Stimulated activated CD8-positive, alpha-beta memory T cell treated with anti-CD3 and anti-CD28 coated beads, Interleukin-7, amount 100 ng/mL, for 4 hours (primary cell): ENCODE data around the gene SLC9A4.
"Not testable (repeated sequence)": the region's sequence is repeated elsewhere in the genome, so short reads cannot be mapped to it uniquely, and the experiment has no call there.

ENCODE experiments used
- DNase-seq, 2 donors: peaks; one replicate each; pipeline ENCODE4 v3.0.0-alpha.2; 2020; ENCODE audit warnings: low read depth in 2 of 2

Gene SLC9A4

DNA sequence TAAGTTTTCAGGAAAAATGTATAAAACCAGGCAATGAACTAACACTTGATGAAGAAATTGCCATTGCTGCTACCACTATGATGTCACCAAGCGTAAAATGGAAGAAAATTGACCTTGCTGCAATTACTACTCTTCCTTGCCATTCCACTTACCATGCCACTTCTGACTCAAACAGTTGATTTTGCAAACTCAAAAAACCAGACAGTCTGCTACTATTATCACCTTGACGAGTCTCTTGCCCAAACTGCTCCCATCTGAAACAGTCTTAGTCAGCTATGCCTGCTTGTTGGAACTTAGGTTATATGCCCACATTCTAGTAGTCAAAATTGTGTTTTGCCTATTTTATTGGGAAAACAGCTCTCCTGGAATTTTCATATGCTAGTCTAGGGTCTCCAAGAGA, 74.4 kb downstream of the SLC9A4 start:
- DNase-seq: no peak

DNA sequence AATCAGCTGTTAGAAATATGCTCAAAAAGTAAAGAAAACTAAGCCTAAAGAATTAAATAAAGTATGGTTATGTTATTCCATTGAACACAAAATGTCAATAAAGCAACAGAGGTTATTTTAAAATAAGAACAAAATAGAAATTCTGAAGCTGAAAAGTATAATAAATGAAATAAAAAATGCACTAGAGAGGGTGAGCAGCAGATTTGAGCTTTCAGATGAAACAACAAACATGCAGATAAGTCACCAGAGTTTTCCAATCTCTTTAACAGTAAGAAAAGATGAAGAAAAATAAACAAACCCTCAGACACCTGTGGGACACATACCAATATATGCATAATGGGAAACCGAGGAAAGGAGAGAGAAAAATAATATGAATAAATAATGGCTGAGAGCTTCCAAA, 76.0 kb downstream of the SLC9A4 start:
- no peak for DNase-seq

DNA sequence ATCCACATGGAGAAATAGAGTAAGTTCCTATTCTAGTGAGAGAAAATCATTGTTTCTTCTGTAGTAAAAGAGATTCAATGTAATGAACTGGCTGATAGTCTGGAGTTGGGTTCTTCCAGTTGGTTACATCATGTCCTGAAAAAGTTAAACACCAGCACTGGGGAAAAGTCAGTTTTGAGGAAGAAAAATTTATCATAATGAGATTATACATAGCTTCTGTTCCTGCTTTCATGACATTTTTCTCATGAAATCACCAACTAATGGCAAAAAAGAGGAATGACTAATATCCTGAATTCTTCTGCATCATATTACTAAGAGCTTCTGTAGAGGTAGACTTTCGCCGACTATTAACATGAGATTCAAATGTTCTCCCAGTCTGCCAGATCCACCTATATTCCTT, 77.1 kb downstream of the SLC9A4 start:
- DNase-seq: no peak

DNA sequence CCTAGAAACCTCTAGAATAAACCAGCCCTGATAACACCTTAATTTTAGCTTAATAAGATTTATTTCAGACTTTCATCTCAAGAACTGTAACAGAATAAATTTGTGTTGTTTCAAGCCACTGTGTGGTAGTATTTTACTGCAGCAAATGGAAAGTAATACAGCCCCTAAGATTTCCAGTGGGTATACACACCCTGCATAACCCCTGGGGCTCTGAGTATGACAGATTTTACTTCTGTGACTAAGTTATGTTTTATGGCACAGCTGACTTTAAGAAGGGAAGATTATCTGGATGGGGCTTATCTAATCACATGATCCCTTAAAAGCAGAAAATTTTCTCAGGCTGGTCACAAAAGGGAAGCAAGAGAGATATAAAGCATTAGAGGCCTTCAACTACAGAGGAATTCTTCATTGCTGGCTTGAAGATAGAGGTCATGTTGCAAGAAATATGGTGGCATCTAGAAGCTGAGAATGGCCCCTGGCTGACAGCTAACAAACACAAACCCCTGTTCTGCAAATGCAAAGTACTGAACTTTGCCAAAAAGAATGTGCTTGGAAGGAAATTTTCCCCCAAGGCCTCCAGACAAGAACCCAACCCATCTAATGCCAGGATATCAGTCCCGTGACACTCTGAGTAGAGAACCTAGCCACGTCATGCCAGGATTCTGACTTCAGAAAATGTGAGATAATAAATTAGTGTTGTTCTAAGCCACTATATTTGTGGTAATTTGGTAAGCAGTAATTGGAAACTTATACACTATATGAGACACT, 78.5 kb downstream of the SLC9A4 start:
- no peak for DNase-seq

DNA sequence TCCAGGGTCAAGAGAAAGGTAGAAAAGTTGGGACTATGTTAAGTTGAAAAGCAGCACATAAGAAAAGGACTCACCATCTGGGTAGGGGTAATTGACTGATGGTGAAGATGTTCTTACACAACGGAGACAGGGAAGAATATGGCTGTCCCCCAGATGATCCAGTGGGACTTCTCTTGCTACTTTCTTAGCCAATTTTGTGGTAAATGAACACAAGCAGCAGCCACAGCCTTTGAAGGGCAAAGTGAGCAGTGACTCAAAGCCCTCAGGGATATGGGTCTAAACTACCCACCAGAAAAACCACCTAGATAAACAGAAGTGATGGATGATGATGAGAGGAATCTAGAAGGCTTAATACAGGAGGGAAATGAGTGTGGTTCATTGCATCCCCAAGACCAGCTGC, 80.6 kb downstream of the SLC9A4 start:
- DNase-seq: no peak

DNA sequence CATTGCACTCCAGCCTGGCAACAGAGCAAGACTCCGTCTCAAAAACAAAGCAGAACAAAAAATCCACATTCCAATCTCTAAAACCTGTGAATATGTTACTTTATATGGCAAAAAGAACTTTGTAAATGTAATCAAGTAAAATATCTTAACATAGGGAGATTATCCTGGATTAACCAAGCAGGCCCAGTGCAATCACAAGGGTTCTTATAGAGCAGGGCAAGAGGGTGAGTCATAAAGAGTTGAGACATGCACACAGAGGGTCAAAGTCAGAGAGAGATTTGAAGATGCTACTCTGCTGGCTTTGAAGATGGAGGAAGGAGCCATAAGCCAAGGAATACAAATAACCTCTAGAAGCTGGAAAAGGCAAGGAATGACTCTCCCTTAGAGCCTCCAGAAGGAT, 85.4 kb downstream of the SLC9A4 start:
- DNase-seq: no peak

DNA sequence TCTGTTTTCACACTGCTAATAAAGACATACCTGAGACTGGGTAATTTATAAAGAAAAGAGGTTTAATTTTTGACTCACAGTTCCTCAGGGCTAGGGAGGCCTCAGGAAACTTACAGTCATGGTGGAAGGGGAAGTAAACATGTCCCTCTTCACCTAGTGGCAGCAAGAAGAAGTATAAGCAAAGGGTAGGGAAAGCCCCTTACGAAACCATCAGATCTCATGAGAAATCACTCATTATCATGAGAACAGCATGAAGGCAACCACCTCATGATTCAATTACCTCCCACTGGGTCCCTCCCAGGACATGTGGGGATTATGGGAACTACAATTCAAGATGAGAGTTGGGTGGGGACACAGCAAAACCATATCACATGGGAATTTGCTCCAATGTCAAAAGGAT, 89.5 kb downstream of the SLC9A4 start:
- not testable (repeated sequence) for DNase-seq

DNA sequence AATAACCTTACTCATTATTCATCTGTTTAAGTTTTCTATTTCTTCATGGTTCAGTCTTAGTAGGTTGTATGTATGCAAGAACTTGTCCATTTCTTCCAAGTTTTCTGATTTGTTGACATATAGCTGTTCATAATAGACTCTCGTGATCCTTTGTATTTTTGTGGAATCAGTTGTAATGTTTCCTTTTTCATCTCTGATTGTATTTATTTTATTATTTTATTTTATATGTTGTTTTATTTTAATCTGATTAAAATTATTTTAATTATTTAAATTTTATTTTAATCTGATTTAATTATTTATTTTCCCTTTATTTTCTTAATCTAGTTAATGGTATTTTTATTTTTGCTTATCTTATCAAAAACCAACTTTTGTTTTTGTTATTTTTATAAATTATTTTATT, 102.9 kb downstream of the SLC9A4 start:
- DNase-seq: no peak

DNA sequence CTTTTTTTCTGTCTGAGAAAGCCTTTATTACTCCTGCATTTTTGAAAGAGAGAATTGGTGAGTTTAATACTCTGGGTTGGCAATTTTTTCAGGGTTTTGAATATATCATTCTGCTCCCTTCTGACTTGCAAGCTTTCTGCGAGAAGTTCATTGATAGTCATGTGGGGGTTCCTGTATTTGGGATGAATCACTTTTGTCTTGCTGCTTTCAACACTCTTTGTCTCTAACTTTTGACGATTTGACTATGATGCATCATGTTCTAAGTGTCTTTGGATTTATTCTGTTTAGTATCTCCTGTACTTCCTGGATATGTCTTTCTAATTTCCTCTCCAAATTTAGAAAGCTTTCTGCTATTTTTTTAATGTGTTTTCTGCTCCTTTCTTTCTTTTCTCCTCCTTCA, 105.3 kb downstream of the SLC9A4 start:
- no peak for DNase-seq

DNA sequence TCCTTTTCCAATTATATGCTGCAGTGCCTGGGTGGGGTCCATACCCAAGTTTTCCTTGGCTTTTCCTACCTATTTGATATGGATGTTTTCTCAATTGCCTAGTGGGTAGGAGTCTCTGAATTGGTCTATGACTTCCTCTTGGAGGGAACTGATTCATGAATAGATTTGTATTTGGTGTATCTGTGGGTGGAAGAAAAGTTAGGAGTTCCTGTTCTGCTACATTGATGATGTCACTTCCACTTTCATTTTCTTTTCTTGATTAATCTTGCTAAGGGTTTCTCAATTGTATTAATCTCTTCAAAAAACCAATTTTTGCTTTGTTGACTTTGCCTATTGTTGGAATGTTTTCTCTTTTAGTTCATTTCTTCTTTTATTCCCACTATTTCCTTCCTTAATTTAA, 108.9 kb downstream of the SLC9A4 start:
- no peak for DNase-seq

DNA sequence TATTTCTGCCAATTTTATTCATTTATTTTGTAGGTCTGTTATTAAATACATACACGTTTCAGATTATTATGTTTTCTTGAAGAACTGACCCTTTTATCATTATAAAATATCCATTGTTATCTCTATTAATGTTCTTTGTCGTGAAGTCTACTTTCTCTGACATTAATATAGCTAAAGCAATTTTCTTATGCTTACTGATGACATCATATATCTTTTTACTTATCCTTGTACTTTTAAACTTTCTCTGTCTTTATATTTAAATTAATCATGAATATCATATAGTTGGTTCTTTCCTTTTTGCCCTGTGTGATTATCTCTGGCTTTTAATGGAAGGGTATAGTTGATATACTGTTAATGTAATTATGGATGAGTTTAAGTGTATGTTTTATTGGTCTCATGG, 109.8 kb downstream of the SLC9A4 start:
- DNase-seq: no peak
